Measurements from ENCODE around the gene PTPN3. TPM values are rescaled to one million over a fixed set of nuclear protein-coding genes. Genes with fewer than 3 reads are reported as not detected.
"Not testable (repeated sequence)": the region's sequence is repeated elsewhere in the genome, so short reads cannot be mapped to it uniquely, and the experiment has no call there.

The PTPN3 gene
- total and polyA plus RNA-seq, 7 experiments from 2014 or later: 0.89 TPM; not detected in 6

DNA sequence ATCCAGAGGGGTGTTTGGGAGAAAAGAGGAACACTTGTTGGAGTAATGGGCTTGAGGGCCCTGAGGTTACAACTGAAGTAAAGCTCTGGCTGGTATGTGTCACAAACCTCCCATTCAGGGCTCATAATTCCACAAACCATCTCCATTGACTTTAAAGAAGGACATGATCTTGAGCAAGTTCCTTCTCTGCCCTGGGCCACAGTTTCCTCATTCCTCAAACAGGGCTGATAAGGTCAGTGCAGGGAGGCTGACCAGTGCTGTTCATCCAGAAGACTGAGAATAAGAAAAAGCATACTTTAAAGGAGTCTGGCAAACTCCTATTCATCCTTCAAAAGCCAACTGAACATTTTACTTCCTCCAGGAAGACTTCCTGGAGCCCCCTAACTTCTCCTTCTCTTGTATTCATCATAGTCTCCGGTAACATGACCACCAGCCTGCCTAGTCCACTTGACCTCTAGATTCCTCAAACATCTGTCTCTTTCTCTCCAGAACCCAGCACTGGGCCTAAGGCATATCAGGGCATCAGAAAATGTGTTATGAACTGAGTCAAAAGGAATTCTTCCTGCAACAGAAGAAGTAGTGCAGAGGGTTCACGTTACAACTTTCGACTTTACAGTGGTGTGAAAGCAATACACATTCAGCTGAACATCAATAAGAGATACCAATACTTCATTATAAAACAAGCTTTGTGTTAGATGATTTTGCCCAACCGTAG is 20.7 kb upstream of the PTPN3 start:
- no peaks in the 10 kb centered on the region for H3K4me1 ChIP-seq (ENCODE audit: control insufficient read depth in 2 of 2, insufficient read depth in 2 of 2, low read length in 2 of 2)
- peaks cover 0 to 28% (median 18%) of the 10 kb centered on the region in 5 donors for H3K27me3 Mint-ChIP-seq
- H3K36me3 Mint-ChIP-seq: peaks cover 0 to 3% (median 0%) of the 10 kb centered on the region in 5 donors
- intact Hi-C loops (cut with micrococcal nuclease): no loop called here
- H3K4me3 Mint-ChIP-seq: no peak overlapping the region
- H3K27ac ChIP-seq (ENCODE audit: low read depth, low read length): no peak overlapping the region
- CTCF ChIA-PET: no interaction called here
- no peak for DNase-seq
- peaks cover 0 to 2% (median 0%) of the 10 kb centered on the region in 7 donors for H3K4me1 Mint-ChIP-seq
- H3K27ac Mint-ChIP-seq: no peak overlapping the region
- H3K9me3 Mint-ChIP-seq: peaks cover 0 to 7% (median 0%) of the 10 kb centered on the region in 11 donors
- no peak overlapping the region for H3K4me3 ChIP-seq (ENCODE audit: low read length)
- no peak for ATAC-seq
- no peaks in the 10 kb centered on the region for H3K27me3 ChIP-seq (ENCODE audit: control insufficient read depth in 2 of 2, insufficient read depth in 2 of 2, low read length in 2 of 2)
- H3K9me3 ChIP-seq (ENCODE audit: control insufficient read depth in 2 of 3, low read length in 3 of 3): no peaks in the 10 kb centered on the region
- no peaks in the 10 kb centered on the region for H3K36me3 ChIP-seq (ENCODE audit: control insufficient read depth in 2 of 3, insufficient read depth in 3 of 3, low read length in 3 of 3)
- POLR2A ChIA-PET: no interaction called here

DNA sequence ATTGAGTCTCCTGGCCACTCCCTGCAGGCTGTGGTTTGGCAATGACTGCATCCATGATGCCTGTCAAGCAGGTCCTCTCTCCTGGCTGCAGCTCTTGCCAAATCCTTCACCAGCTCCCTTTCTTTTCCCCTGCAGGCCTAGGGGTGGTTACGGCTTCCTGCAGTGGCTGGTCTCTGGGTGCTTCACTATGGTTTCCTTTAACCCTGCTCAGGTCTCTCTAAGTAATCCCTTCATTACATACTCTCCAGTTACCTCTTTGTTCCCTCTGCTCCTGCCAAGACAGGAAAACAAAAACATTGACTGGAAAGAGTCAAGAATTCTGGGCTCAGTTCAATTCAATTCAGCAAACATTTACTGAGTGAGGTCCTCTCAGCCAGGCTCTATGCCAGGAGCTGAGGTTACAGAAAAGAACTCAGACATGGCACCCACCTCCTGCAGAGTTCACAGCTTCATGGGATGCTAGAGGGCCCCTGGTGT is 19.8 kb upstream of the PTPN3 start:
- Mint-ChIP-seq H3K36me3 (peaks cover 0 to 3% (median 0%) of the 10 kb centered on the region in 5 donors), H3K27me3 (peaks cover 0 to 25% (median 24%) of the 10 kb centered on the region in 5 donors), H3K27ac (no peak overlapping the region), H3K4me1 (peaks cover 0 to 2% (median 0%) of the 10 kb centered on the region in 7 donors), H3K9me3 (peaks cover 0 to 7% (median 1%) of the 10 kb centered on the region in 11 donors), H3K4me3 (no peak overlapping the region)
- Histone ChIP-seq H3K9me3 (ENCODE audit: control insufficient read depth in 2 of 3, low read length in 3 of 3) (no peaks in the 10 kb centered on the region), H3K4me3 (ENCODE audit: low read length) (no peak overlapping the region), H3K27me3 (ENCODE audit: control insufficient read depth in 2 of 2, insufficient read depth in 2 of 2, low read length in 2 of 2) (no peaks in the 10 kb centered on the region), H3K4me1 (ENCODE audit: control insufficient read depth in 2 of 2, insufficient read depth in 2 of 2, low read length in 2 of 2) (no peaks in the 10 kb centered on the region), H3K27ac (ENCODE audit: low read depth, low read length) (no peak overlapping the region), H3K36me3 (ENCODE audit: control insufficient read depth in 2 of 3, insufficient read depth in 3 of 3, low read length in 3 of 3) (no peaks in the 10 kb centered on the region)
- ChIA-PET CTCF (no interaction called here), POLR2A (no interaction called here)
- intact Hi-C loops (cut with micrococcal nuclease): no loop called here
- DNase-seq (no peak), ATAC-seq (no peak)

DNA sequence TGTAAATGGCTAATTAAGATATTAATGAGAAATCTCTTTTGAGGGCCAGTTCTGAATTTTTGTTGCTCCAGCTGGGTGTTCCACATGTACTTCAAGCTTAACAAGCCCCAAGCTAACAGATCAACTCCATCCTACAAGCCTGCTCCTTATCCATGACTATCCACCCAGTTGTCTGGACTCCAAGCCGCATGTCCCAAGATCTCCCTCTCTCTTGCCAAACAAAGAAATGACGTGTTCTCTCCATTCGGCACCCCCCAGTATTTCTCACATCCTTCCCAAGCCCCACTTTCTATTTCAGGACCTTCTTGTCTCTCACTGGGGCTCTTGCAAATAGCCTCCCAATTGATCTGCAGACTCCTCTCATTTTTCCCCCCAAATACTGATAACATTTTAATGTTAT is 15.8 kb upstream of the PTPN3 start:
- intact Hi-C loops (cut with micrococcal nuclease): no loop called here
- no peak overlapping the region for H3K27ac Mint-ChIP-seq
- ATAC-seq: no peak

DNA sequence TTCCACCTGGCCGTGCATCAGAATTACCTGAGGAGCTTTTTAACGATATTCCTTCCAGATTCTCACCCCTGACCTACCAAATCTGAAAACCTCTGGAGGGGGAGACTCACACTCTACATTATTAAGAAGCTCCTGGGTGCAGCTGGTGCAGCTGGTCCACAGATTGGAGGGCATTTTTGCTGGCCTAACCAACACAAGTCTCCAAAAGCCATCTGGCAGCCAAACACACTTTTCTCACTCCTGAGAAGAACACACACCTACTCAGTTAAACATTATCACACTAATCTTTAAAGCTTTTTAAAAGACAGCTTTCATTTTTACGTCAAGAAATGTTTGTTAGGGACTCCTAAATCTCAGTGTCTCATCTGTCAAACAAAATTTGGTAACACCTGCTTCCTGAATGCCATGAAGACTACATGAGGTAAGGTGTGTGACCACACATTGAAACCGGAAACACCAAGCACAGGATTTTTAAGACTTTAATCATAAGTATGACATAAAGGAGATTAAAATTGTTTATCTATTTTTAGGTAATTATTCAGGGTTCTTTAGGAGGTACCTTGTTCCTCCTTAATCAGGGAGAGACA is 14.2 kb upstream of the PTPN3 start:
- Histone ChIP-seq H3K36me3 (ENCODE audit: control insufficient read depth in 2 of 3, insufficient read depth in 3 of 3, low read length in 3 of 3) (no peaks in the 10 kb centered on the region), H3K4me1 (ENCODE audit: control insufficient read depth in 2 of 2, insufficient read depth in 2 of 2, low read length in 2 of 2) (no peaks in the 10 kb centered on the region), H3K9me3 (ENCODE audit: control insufficient read depth in 2 of 3, low read length in 3 of 3) (no peaks in the 10 kb centered on the region), H3K27ac (ENCODE audit: low read depth, low read length) (no peak overlapping the region), H3K4me3 (ENCODE audit: low read length) (no peak overlapping the region), H3K27me3 (ENCODE audit: control insufficient read depth in 2 of 2, insufficient read depth in 2 of 2, low read length in 2 of 2) (no peaks in the 10 kb centered on the region)
- no peaks in the 10 kb centered on the region for H3K4me1 Mint-ChIP-seq
- no peak overlapping the region for H3K4me3 Mint-ChIP-seq
- POLR2A ChIA-PET: no interaction called here
- H3K27me3 Mint-ChIP-seq: peaks cover 15 to 43% (median 34%) of the 10 kb centered on the region in 5 donors
- no peak overlapping the region for H3K27ac Mint-ChIP-seq
- intact Hi-C loops (cut with micrococcal nuclease): no loop called here
- ATAC-seq (no peak), DNase-seq (no peak)
- H3K9me3 Mint-ChIP-seq: peaks cover 0 to 7% (median 1%) of the 10 kb centered on the region in 11 donors
- CTCF ChIA-PET: no interaction called here
- H3K36me3 Mint-ChIP-seq: peaks cover 0 to 3% (median 0%) of the 10 kb centered on the region in 5 donors

More for the DNA sequence above, 15.8 kb upstream of the PTPN3 start:
- H3K27ac ChIP-seq (ENCODE audit: low read depth, low read length): no peak overlapping the region
- Mint-ChIP-seq H3K4me3 (no peak overlapping the region), H3K27me3 (peaks cover 8 to 29% (median 28%) of the 10 kb centered on the region in 5 donors), H3K36me3 (peaks cover 0 to 3% (median 0%) of the 10 kb centered on the region in 5 donors), H3K4me1 (no peaks in the 10 kb centered on the region), H3K9me3 (peaks cover 0 to 7% (median under 1%) of the 10 kb centered on the region in 11 donors)
- H3K9me3 ChIP-seq (ENCODE audit: control insufficient read depth in 2 of 3, low read length in 3 of 3): no peaks in the 10 kb centered on the region
- no peak overlapping the region for H3K4me3 ChIP-seq (ENCODE audit: low read length)
- no peaks in the 10 kb centered on the region for H3K4me1 ChIP-seq (ENCODE audit: control insufficient read depth in 2 of 2, insufficient read depth in 2 of 2, low read length in 2 of 2)
- H3K36me3 ChIP-seq (ENCODE audit: control insufficient read depth in 2 of 3, insufficient read depth in 3 of 3, low read length in 3 of 3): no peaks in the 10 kb centered on the region
- CTCF ChIA-PET: no interaction called here
- DNase-seq: no peak
- no peaks in the 10 kb centered on the region for H3K27me3 ChIP-seq (ENCODE audit: control insufficient read depth in 2 of 2, insufficient read depth in 2 of 2, low read length in 2 of 2)
- POLR2A ChIA-PET: no interaction called here

DNA sequence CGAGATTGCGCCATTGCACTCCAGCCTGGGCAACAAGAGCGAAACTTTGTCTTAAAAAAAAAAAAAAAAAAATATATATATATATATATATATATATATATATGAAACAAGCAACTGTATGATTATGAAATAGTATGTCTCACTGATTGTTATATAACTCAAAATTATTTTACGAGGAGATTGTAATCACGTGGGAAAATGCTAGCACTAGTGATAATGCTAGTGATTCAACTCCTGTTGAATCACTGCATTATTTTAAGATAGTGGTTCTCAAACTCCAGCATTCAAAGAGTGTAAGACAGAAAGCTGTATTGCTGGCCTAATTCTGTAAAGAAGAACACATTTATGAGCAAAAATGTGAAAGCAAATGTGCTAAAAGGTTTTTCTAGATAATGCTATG is 12.4 kb upstream of the PTPN3 start:
- H3K36me3 ChIP-seq (ENCODE audit: control insufficient read depth in 2 of 3, insufficient read depth in 3 of 3, low read length in 3 of 3): no peaks in the 10 kb centered on the region
- Mint-ChIP-seq H3K36me3 (no peaks in the 10 kb centered on the region), H3K9me3 (peaks cover 0 to 3% (median 0%) of the 10 kb centered on the region in 11 donors), H3K27ac (no peak overlapping the region), H3K4me1 (no peaks in the 10 kb centered on the region), H3K4me3 (no peak overlapping the region), H3K27me3 (peaks cover 15 to 43% (median 31%) of the 10 kb centered on the region in 5 donors)
- intact Hi-C loops (cut with micrococcal nuclease): no loop called here
- H3K4me3 ChIP-seq (ENCODE audit: low read length): no peak overlapping the region
- ChIA-PET CTCF (no interaction called here), POLR2A (no interaction called here)
- H3K9me3 ChIP-seq (ENCODE audit: control insufficient read depth in 2 of 3, low read length in 3 of 3): no peaks in the 10 kb centered on the region
- no peaks in the 10 kb centered on the region for H3K4me1 ChIP-seq (ENCODE audit: control insufficient read depth in 2 of 2, insufficient read depth in 2 of 2, low read length in 2 of 2)
- no peak for ATAC-seq
- H3K27ac ChIP-seq (ENCODE audit: low read depth, low read length): no peak overlapping the region
- no peak for DNase-seq
- H3K27me3 ChIP-seq (ENCODE audit: control insufficient read depth in 2 of 2, insufficient read depth in 2 of 2, low read length in 2 of 2): no peaks in the 10 kb centered on the region

DNA sequence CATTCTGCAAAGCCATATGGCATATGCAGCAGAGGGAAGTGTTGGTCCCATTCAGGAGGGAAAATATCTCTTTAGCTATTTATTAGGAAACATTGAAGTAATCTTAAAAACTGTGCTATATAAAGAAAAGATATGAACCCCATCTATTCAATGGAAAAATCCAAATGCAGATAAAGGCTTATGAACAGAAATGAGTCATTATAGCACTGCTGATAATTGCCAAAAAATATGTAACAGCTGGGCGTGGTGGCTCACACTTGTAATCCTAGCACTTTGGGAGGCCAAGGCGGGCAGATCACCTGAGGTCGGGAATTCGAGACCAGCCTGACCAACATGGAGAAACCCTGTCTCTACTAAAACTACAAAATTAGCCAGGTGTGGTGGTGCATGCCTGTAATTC is 11.9 kb upstream of the PTPN3 start:
- POLR2A ChIA-PET; H3K4me1 Mint-ChIP-seq; H3K36me3 Mint-ChIP-seq; H3K4me1 ChIP-seq (ENCODE audit: control insufficient read depth in 2 of 2, insufficient read depth in 2 of 2, low read length in 2 of 2); DNase-seq; H3K4me3 ChIP-seq (ENCODE audit: low read length); H3K27ac Mint-ChIP-seq; H3K27me3 ChIP-seq (ENCODE audit: control insufficient read depth in 2 of 2, insufficient read depth in 2 of 2, low read length in 2 of 2); H3K9me3 ChIP-seq (ENCODE audit: control insufficient read depth in 2 of 3, low read length in 3 of 3); H3K9me3 Mint-ChIP-seq; H3K27ac ChIP-seq (ENCODE audit: low read depth, low read length); H3K4me3 Mint-ChIP-seq; CTCF ChIA-PET; H3K36me3 ChIP-seq (ENCODE audit: control insufficient read depth in 2 of 3, insufficient read depth in 3 of 3, low read length in 3 of 3); intact Hi-C loops (cut with micrococcal nuclease); ATAC-seq: not testable (repeated sequence)
- peaks cover 15 to 38% (median 32%) of the 10 kb centered on the region in 5 donors for H3K27me3 Mint-ChIP-seq

DNA sequence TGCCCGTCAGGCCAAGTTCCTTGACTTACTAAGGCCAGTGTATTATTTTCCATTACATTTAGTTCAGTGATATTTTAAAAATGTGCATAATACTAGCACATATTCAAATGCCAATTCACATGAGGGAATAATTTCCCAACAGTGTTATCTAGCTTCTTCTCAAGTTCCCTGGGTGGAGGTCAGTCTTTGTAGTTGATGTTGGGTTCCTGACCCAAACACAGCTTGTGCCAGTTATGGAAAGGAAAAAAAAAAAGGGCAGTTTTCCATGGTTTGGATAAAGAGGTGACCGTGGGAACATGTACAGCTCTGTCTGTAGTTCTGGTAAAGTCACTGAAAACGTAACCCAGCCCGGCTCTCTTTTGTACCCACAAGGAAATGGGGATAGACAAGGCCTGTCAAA is 11.5 kb upstream of the PTPN3 start:
- H3K27ac ChIP-seq (ENCODE audit: low read depth, low read length): no peak overlapping the region
- CTCF ChIA-PET: no interaction called here
- intact Hi-C loops (cut with micrococcal nuclease): no loop called here
- no peaks in the 10 kb centered on the region for H3K4me1 Mint-ChIP-seq
- no peaks in the 10 kb centered on the region for H3K27me3 ChIP-seq (ENCODE audit: control insufficient read depth in 2 of 2, insufficient read depth in 2 of 2, low read length in 2 of 2)
- DNase-seq (no peak), ATAC-seq (no peak)
- H3K36me3 ChIP-seq (ENCODE audit: control insufficient read depth in 2 of 3, insufficient read depth in 3 of 3, low read length in 3 of 3): no peaks in the 10 kb centered on the region
- H3K9me3 Mint-ChIP-seq: peaks cover 0 to 3% (median 0%) of the 10 kb centered on the region in 11 donors
- POLR2A ChIA-PET: no interaction called here
- no peaks in the 10 kb centered on the region for H3K36me3 Mint-ChIP-seq
- no peaks in the 10 kb centered on the region for H3K9me3 ChIP-seq (ENCODE audit: control insufficient read depth in 2 of 3, low read length in 3 of 3)
- peaks cover 15 to 37% (median 34%) of the 10 kb centered on the region in 5 donors for H3K27me3 Mint-ChIP-seq
- H3K4me3 ChIP-seq (ENCODE audit: low read length): no peak overlapping the region
- H3K27ac Mint-ChIP-seq: no peak overlapping the region
- H3K4me3 Mint-ChIP-seq: no peak overlapping the region
- no peaks in the 10 kb centered on the region for H3K4me1 ChIP-seq (ENCODE audit: control insufficient read depth in 2 of 2, insufficient read depth in 2 of 2, low read length in 2 of 2)

All from naive thymus-derived CD4-positive, alpha-beta T cell (primary cell).